HG03064 (cell line): ENCODE data around the gene TNFSF11.

Experiments used
- ATAC-seq: cut with Tn5 transposase; IDR thresholded peaks from one replicate; pipeline ENCODE4 v1.9.1; 2021; ENCODE audit warnings: low read depth; ENCODE audit not compliant: unreplicated experiment

Gene TNFSF11

GRCh38 chr13:42607546-42607945, 33.6 kb downstream of the TNFSF11 start:
- no peak for ATAC-seq

DNA sequence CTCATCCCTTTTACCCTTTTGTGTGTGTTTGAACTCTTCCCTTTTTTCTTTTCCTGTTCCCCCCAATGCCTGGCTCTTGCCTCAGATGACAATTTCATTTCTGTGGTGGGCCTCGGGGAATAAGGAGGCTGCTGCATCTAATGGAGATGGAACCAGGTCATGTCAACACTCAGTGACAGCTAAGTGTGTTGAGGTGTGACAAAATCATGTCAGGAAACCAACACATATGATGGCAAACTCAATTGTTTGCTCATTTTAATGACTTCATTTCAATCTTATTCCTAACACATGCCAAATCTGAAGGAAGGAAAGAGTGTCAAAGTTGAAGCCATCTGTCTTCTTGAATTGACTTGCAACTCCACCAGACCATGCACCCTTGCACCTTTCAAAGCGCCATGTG, 36.7 kb downstream of the TNFSF11 start:
- ATAC-seq: no peak

- ATAC-seq: no peak
Measured at GRCh38 chr13:42611086-42611779, 37.3 kb downstream of the TNFSF11 start.

GRCh38 chr13:42612021-42612765, 38.2 kb downstream of the TNFSF11 start:
- no peak for ATAC-seq

- ATAC-seq: no peak
Measured at GRCh38 chr13:42614436-42615035, 40.6 kb downstream of the TNFSF11 start.

DNA sequence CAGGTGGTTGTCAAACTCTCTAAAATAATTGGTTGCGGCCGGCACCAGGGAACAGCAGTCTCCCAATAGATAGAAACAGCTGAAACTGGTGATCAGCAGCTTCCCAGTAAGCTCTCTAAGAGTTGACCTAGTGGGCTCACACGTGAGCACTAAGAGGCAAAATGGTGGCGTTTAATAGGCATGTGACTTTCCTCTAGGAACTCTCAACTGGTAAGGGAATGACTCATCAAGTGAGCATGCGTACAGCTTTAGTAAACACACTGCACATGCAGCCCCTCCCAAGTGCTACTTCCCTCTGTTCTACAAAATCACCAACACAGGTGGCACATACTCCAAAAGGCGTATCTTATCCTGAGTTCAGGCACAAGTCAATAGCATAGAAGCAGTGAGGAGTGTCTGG, 41.7 kb downstream of the TNFSF11 start:
- ATAC-seq: no peak

DNA sequence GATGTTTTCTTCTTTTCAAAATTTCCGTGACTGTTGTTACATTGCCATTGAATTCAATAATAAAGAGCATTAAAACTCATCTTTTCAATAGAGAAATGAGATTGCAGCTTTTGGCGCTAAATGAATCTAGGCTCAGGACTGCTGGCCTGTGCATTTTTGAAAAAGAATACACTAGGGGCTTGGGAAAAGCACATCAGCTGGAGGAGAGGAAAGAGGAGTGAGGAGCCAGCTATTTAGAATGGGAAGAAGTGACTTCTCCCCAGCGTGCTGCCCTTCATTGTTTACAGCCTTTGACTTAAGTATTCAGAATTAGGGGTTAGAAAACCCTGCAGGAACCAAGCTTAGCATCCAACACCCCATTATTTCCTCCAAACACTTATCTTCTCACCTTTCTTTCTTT, 43.3 kb downstream of the TNFSF11 start:
- ATAC-seq: no peak

DNA sequence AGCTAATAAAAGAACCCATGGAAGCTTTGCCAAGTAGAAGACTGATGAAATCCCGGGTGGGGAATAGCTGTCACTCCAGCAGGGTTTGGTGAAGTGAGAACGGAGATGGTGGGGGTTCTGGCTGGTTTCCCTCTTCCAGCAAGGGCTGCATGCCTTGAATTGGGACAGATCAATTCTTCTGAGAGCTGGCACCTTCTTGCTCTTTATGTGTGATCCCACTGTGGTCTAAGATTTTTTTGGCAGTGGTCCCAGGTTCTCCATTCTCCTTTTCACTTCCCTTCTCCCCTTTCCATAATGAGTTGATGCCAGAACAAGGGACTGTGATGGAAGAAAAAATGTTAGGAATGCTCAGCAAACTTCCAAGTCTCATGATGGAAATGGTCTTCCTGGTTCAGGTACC, 50.0 kb downstream of the TNFSF11 start:
- no peak for ATAC-seq

- ATAC-seq: no peak
Measured at GRCh38 chr13:42625611-42626010, 51.7 kb downstream of the TNFSF11 start.

- ATAC-seq: no peak
Measured at GRCh38 chr13:42626176-42626860, 52.4 kb downstream of the TNFSF11 start.

- no peak for ATAC-seq
Measured at GRCh38 chr13:42628666-42629065, 54.7 kb downstream of the TNFSF11 start.

DNA sequence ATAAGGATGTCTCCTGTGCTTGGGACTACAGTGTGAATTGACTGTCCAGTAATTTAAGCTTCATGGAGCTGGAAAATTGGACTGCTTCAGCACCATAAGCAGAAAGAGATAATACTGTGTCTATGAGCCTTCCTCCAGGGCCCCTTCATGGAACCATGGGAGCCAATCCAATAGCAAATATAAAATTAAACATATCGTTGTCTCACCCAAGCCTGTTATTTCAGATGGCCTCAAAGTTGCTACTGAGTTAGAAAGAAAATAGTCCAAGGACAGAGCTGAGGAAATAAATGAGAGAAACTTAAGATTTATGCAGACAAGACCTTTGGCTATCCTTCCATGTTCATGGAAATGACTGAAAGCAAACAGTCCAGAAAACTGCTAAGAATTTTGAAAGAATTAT, 57.2 kb downstream of the TNFSF11 start:
- ATAC-seq: no peak

DNA sequence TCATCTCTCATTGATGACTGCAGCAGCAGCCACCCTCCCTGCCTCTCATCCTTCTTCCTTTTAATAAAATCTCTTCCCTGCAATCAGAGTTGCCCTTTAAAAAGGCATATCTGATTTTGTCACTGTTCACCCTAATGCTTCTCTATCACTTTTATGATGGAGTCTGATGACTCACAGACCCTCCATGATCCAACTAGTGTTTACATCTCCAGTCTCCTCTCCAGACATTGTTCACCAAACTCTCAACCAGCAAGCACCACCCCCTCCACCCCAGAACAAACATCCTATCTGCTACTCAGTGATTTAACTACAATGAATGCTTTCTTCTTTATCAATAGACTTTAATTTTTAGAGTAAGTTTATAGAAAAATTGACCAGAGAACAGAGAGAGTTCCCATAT, 59.5 kb downstream of the TNFSF11 start:
- no peak for ATAC-seq

GRCh38 chr13:42638101-42638500, 64.1 kb downstream of the TNFSF11 start:
- ATAC-seq: no peak

DNA sequence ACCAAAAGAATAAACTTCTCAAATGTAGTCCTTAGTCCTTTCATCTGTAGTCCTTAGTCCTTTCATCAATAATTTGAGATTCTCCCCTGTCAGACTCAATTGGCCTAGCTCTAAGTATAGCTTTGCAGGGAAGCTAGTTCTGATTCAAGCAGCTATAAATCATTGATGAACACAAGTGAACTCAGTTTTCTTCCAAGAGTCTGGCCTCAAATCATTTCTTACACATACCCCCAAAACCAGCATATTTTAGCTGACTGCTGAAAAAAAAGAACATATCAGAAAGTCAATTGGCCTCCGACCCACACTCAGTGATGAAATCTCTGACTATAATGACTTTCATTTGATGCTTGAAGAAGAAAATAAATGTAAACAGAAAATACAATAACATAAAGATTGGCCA, 64.9 kb downstream of the TNFSF11 start:
- no peak for ATAC-seq

GRCh38 chr13:42643076-42643475, 69.1 kb downstream of the TNFSF11 start:
- no peak for ATAC-seq

- ATAC-seq: no peak
Measured at GRCh38 chr13:42644841-42645240, 70.9 kb downstream of the TNFSF11 start.

- ATAC-seq: no peak
Measured at GRCh38 chr13:42645717-42646116, 71.8 kb downstream of the TNFSF11 start.

DNA sequence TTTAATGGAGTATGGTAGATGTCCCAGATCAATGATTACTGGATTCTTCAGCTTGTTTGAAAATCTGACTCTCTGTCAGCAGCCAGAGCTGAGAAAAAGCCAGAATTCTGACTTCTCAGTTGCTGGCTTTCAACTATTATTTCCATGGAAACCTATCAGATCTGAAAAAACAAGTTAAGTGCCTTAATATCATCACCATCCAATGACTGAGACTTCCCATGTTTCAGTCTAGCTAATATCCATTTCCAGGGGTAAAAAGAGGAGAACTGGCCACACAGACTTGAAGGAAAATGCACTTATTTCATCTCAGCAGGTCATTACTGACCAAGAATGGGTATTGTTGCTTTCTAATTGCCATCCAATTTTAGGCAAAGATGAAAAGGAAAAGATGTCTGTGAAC, 75.2 kb downstream of the TNFSF11 start:
- ATAC-seq: no peak

GRCh38 chr13:42649831-42650230, 75.9 kb downstream of the TNFSF11 start:
- no peak for ATAC-seq

GRCh38 chr13:42650506-42650905, 76.6 kb downstream of the TNFSF11 start:
- ATAC-seq: no peak
